Measurements from ENCODE around the gene AGK.
"Not testable (repeated sequence)": the region's sequence is repeated elsewhere in the genome, so short reads cannot be mapped to it uniquely, and the experiment has no call there.

AGK gene

DNA sequence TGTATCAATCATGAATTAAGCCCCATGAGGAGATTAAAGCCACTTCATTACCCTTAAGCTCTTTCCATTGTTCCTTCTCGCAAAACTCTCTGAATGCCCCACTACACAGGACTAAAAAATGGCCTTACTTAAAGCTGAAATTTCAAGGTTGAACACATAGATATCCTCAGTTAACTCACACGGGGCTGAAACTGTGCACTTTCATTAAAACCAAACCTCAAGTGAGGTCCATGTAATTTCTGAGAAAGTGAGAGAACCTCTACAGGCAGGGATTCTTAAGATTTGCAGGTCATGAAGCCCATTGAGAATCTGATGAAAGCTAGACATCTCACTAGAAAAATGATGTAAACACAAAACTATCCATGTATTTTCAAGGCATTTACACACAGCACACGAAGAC is 134.9 kb downstream of the AGK start:
- no peak for DNase-seq

- no peak for DNase-seq
Measured at GRCh38 chr7:141686670-141687069, 135.5 kb downstream of the AGK start.

- no peak for DNase-seq
Measured at GRCh38 chr7:141688043-141688442, 136.8 kb downstream of the AGK start.

DNA sequence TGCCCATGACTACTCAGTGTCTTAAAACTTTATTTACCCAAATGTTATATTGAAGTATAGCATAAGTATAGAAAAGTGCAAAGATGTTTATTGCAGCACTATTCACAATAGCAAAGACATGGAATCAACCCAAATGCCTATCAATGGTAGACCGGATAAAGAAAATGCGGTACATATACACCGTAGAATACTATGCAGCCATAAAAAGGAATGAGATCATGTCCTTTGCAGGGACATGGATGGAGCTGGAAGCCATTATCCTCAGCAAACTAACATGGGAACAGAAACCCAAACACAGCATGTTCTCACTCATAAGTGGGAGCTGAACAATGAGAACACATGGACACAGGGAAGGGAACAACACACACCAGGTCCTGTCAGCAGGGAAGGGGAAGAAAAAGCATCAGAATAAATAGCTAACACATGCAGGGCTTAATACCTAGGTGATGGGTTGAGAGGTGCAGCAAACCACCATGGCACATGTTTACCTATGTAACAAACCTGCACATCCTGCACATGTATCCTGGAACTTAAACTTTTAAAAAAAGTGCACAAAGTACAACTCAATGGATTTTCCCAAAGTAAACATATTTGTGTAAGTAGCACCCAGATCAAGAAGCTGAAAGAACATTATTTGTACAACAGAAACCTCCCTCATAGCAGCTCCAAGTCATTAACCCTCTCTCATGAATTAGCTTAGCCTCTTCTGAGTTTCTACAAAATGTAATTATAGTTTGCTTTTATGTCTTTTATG is 138.0 kb downstream of the AGK start:
- not testable (repeated sequence) for DNase-seq

DNA sequence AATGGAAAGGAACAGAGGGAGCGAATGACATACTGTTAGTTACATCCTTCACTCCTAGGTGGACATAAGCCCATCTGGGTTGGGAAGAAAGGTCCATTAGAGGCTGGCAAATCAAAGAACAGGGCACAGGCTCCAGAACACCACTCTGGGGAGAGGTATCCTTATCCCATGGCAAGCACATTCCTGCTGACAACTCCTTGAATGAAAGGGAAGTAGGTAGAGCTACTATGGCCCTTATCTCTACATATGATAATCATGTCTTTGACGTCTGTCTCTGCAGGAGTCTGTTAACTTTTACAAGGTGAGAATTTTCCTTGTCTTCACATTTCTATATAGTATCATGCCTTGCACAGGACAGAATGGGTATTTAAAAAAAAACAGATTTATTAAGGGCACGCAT is 140.3 kb downstream of the AGK start:
- DNase-seq: no peak

GRCh38 chr7:141691961-141692360 is 140.8 kb downstream of the AGK start:
- no peak for DNase-seq

DNA sequence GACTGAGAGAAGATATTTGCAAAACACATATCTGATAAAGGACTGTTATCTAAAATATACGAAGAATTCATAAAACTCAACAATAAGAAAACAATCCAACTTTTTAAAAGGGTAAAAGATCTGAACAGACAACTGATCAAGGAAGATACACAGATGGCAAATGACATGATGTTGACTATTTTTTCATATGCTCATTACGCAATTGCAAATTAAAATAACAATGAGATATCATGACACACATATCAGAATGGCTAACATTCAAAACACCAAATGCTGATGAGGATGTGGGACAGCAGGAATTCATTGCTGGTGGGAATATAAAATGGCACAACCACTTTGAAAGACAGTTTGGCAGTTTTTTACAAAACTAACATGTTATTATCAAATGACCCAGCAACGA is 141.9 kb downstream of the AGK start:
- DNase-seq: no peak

- DNase-seq: no peak
Measured at GRCh38 chr7:141695803-141696289, 144.6 kb downstream of the AGK start.

- DNase-seq: no peak
Measured at GRCh38 chr7:141696348-141696747, 145.1 kb downstream of the AGK start.

- DNase-seq: no peak
Measured at GRCh38 chr7:141697211-141697871, 146.1 kb downstream of the AGK start.

GRCh38 chr7:141698247-141699015 is 147.2 kb downstream of the AGK start:
- no peak for DNase-seq

DNA sequence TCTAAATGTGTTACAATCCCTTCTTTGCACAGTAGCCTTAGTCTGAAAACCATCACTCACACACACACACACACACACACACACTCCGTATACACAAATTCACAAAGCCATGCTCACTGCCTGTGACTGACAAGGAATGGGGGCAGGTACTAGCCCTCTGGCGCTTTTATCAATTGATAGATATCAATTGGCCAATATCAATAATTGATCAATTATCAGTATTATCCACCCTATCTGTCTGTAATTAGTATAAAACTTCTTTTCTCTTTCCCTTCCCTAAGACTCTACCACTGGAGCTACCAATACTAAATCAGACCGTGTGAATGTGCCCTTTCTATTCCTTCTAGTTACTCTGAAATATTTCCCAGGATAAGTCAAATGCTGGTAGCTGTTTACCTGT is 148.7 kb downstream of the AGK start:
- no peak for DNase-seq

GRCh38 chr7:141700296-141700847 is 149.2 kb downstream of the AGK start:
- DNase-seq: no peak

DNA sequence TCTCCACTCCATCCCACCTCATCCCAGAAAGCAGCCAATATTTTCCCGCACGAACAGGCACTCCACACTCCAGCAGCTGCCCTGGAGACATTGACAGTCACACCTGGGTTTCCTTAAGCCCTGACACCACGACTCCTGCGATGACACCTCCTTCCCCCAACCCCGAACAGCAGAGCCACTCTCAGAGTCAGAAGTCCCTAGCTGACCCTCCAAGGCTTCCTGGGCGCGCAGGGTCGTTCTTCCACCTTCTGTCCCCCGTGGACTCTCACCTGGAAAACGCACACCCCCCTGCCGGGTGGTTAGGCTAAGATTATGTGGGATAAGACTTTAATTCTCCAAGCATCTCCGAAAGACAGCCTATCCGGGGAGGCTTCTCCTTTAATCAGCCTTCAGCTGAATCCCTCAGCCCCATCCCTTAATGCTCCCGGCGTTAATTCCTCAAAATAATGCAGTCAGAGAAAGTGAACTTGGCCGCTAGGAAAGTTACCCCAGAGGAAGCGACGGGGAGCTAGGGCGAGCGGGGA is 149.7 kb downstream of the AGK start:
- DNase-seq: no peak

- peak; percentile 53 for DNase-seq
Measured at GRCh38 chr7:141701489-141702046, 150.4 kb downstream of the AGK start.

DNA sequence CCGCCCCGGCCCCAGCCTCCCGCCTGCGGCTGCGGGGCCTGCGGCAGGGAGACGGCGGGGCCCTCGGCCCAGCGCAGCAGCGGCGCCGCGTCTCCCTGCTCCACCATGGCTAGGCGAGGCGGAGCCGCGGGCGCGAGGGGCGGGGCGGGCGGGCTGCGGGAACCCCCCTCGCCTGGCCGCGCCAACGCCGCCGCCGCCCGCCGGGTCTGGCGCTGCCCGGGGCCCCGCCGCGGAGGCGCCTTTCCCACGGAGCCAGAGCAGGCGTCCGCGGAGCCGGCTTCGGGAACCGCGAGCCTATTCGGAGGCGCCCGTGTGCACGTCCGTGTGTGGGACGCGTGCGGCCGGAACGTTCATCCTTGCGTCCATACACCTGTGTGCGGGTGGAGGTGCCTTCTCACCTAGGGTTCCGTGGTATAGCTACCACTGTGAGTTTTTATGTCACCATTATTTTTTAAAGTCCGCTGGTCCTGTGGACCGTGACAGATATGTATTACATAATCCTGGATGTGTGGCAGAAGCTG is 150.9 kb downstream of the AGK start, which contains the start of gene DENND11:
DENND11 (minus strand) TSS at position 120 of the 521 bp plus-strand sequence; CDS start at position 107, 13 bp downstream.
- DNase-seq: peak; percentile 67

GRCh38 chr7:141702892-141703291 is 151.7 kb downstream of the AGK start:
- DNase-seq: no peak

GRCh38 chr7:141704112-141704511 is 152.9 kb downstream of the AGK start:
- DNase-seq: no peak

DNA sequence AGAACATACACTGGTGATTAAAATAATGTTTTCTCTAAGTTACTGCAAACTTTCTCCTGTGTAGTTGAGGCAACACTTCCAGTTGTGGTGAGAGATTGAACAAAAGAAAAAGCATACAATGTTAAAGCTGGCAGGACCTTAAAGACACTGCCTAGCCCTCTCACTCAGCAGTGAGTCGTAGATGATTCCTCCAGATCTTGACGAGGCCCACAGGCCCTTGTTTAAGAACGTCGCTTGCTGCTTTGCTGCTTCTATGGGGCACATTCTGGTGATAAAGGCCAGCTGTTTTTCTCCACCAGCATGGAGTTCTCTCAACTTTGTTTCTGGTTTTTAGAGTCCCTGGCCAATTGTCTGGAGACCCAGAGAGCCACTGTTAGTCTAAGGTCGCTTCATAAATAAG is 153.5 kb downstream of the AGK start:
- DNase-seq: no peak
